BLaER1 treated with 17β-estradiol and CSF1 and Interleukin-3, amounts not matched to agents 10 nM and 100 nM (cell line): ENCODE data around the gene P2RX1.
A peak's percentile ranks its signal among the peaks of the same experiment; 100 is the strongest.

Experiments used
- H3K27ac ChIP-seq, 11 experiments: shearing (Covaris generic); formaldehyde crosslinking; 2 replicates each; pipeline ENCODE4 v1.8.1; 2022
- H3K27me3 ChIP-seq, 11 experiments: shearing (Covaris generic); formaldehyde crosslinking; 2 replicates each; pipeline ENCODE4 v1.8.1; 2022
- H3K36me3 ChIP-seq, 11 experiments: shearing (Covaris generic); formaldehyde crosslinking; 2 replicates each; pipeline ENCODE4 v1.8.1; 2022
- H3K4me1 ChIP-seq, 10 experiments: shearing (Covaris generic); formaldehyde crosslinking; 2 replicates each; pipeline ENCODE4 v1.8.1; 2022
- H3K4me2 ChIP-seq, 11 experiments: shearing (Covaris generic); formaldehyde crosslinking; 2 replicates each; pipeline ENCODE4 v1.8.1; 2022
- H3K4me3 ChIP-seq, 10 experiments: shearing (Covaris generic); formaldehyde crosslinking; 2 replicates each; pipeline ENCODE4 v1.8.1; 2022
- H3K9ac ChIP-seq, 11 experiments: shearing (Covaris generic); formaldehyde crosslinking; 2 replicates each; pipeline ENCODE4 v1.8.1; 2022
- H3K9me3 ChIP-seq, 11 experiments: shearing (Covaris generic); formaldehyde crosslinking; replicated peaks in 1 of 11; 2 replicates each; pipeline ENCODE4 v1.8.1; 2022
- H4K20me1 ChIP-seq, 11 experiments: shearing (Covaris generic); formaldehyde crosslinking; 2 replicates each; pipeline ENCODE4 v1.8.1; 2022
- Cebpa-rat ChIP-seq, 11 experiments: shearing (Covaris generic); IDR thresholded peaks; 2 replicates each; pipeline ENCODE4 v1.8.1; 2022

The P2RX1 gene

DNA sequence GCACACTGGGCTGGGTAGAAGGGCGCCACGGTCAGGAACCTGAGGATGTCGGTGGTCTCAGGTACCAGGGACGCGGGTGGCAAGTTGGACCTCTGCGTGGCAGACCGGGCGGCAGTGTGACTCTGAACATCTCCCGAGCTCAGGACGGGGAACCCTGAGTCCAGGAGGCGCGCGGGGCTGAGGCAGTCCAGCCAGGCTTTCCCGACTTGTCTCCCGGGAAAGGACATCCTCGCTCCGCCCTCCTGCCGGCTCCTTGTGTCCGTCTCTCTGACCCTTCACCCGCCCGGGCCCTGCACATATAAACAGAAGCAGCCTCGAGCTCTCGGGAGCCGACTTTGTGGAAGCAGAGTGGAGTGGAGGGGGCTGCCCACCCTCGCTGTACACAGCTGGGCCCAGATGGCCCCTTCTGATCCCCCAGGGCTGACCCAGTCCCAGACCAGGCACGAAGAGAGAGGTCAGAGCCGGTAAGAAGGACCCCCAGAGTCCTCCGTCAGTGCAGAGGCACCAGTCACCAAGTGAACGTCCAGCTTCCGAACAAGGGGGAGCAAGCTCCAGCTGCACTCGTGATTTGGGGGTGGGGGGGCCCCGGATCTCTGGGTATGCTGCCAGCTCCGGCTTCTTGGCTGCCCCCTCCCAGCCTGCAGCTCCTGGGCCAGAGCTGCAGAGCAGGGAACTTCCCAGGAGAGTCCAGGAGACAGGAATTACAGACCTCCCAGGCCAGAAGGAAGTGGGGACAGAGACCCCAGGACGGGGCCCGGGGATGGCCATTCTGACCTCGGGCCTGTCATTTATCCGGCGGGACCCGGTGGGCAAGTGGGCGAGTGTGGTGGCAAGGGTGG lies 8.5 kb upstream of the P2RX1 start:
- Histone ChIP-seq H3K27ac (no peak overlapping the region), H3K4me1 (peaks cover 20 to 70% (median 50%) of the 10 kb centered on the region in 10 experiments), H3K4me2 (no peak overlapping the region), H3K27me3 (peaks cover 0 to 9% (median 0%) of the 10 kb centered on the region in 11 experiments; a peak in 2 of 22 replicates), H3K36me3 (peaks cover 22 to 51% (median 37%) of the 10 kb centered on the region in 11 experiments; a peak in 21 of 22 replicates), H3K4me3 (no peak overlapping the region), H3K9ac (no peak overlapping the region), H4K20me1 (peaks cover 0 to 38% (median 0%) of the 10 kb centered on the region in 11 experiments; a peak in 2 of 22 replicates), H3K9me3 (no peaks in the 10 kb centered on the region)
- TF ChIP-seq Cebpa-rat (IDR thresholded peaks at IDR 0.05) = no peak

DNA sequence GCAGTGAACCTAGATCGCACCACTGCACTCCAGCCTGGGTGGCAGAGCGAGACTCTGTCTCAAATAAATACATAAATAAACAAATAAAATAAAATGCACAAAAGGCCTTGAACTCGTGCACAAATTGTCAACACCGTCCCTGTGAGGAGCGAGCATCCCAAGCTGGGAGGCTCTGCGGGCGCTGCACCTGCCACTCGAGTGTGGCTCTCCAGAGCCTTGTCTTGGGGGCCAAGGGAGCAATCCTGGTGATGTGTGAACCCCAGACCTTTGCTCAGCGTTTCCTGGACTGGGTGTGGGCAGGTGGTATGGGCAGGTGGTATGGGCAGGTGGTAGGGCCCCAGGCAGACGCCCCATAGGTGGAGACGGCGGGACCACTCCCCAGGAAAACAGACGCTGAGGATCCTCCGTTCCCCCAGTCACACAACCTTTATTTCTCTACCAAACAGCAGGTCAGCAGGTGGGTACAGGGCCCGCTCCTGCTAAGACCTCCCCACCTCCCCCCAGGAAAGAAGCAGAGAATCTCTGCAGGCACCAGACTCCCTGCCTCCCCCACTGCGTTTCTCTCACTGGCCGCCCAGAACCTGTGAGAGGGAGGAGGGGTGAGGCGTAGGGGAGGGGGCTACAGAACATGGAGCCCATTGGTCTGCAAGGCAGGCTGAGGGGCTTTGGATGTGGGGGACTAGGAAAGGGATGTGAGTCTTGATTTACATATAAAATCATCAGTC lies 7.4 kb upstream of the P2RX1 start:
- Histone ChIP-seq H3K27ac (no peak overlapping the region), H3K9ac (no peak overlapping the region), H3K4me3 (no peak overlapping the region), H3K36me3 (peaks cover 11 to 41% (median 26%) of the 10 kb centered on the region in 11 experiments; a peak in 20 of 22 replicates), H3K9me3 (no peaks in the 10 kb centered on the region), H3K4me1 (peaks cover 19 to 80% (median 59%) of the 10 kb centered on the region in 10 experiments), H4K20me1 (peaks cover 0 to 35% (median 0%) of the 10 kb centered on the region in 11 experiments; a peak in 2 of 22 replicates), H3K4me2 (no peak overlapping the region), H3K27me3 (peaks cover 0 to 9% (median 0%) of the 10 kb centered on the region in 11 experiments; a peak in 2 of 22 replicates)
- TF ChIP-seq Cebpa-rat (IDR thresholded peaks at IDR 0.05) = no peak

DNA sequence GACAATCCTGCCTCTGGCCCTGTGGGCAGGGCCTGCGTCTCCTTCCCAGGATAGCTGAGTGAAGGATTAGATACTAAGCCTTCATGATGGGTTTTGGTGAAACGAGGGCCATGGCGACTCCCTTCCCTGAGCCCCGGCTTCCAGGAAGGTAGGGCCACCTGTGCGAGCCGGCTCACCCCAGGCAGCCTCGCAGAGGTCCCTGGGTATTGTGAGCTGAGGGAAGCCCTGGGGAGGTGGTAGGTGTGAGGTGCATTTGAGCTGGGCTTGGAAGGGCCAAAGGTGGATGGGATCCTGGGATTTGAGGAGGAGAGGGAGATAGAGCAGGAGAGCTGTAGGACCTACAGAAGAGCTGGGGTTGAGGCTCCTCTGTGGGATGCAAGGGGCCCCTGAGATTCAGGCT lies 6.5 kb upstream of the P2RX1 start:
- Histone ChIP-seq H3K4me1 (peaks cover 22 to 76% (median 55%) of the 10 kb centered on the region in 10 experiments), H3K9ac (no peak overlapping the region; a peak in 1 of 22 replicates), H3K36me3 (peaks cover 8 to 32% (median 18%) of the 10 kb centered on the region in 11 experiments; a peak in 17 of 22 replicates), H4K20me1 (peaks cover 0 to 26% (median 0%) of the 10 kb centered on the region in 11 experiments; a peak in 2 of 22 replicates), H3K4me2 (peak overlapping the region in 4 of 11 experiments; percentile 2 to 26 (median 12); a peak in 3 of 22 replicates), H3K27ac (no peak overlapping the region), H3K4me3 (no peak overlapping the region), H3K9me3 (no peaks in the 10 kb centered on the region), H3K27me3 (peaks cover 0 to 9% (median 0%) of the 10 kb centered on the region in 11 experiments; a peak in 2 of 22 replicates)
- no peak for TF ChIP-seq Cebpa-rat (IDR thresholded peaks at IDR 0.05)

DNA sequence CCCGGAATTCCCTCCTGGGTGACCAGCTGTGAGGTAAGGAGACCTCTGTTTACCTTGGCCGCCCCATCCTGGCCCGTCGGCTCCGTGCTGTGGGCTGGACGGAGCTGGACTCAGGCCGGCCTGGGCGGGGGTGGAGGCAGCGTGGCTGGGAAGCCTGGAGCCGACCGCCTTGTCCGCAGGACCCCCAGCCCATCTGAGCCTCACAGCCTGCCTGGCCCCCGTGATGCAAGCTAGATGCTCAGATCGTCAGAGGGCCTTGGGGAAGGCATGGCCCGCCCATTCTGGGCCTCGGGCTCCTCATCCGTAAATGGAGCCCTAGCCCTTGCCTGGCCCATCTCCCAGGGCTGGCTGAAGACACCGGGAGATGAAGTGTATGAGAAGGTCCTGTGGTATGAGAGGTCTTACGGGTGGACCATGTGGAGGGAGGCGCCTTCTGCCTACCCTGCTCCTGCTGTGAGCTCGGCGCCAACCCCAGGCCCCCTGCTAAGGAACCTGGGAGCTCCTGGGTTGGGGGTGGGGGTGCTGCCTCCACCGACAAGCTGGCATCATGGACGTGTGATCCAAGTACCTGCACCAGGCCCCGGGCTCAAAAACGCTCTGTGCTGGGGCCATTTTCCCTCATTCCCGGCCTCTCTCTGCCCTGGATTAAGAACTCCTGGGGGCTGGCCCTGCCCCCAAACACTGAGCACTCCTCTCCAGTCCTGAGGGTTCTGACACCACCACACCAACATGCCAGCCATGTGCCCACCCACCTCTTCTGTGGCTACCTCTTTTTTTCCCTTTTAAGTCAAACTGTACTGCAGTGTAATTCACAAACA lies 5.4 kb upstream of the P2RX1 start:
- Histone ChIP-seq H3K27ac (peak overlapping the region in 3 of 11 experiments; percentile 8 to 44 (median 13); a peak in 2 of 22 replicates), H3K36me3 (peaks cover 8 to 22% (median 13%) of the 10 kb centered on the region in 11 experiments; a peak in 15 of 22 replicates), H3K27me3 (peaks cover 0 to 9% (median 0%) of the 10 kb centered on the region in 11 experiments; a peak in 2 of 22 replicates), H3K4me3 (no peak overlapping the region), H3K9me3 (no peaks in the 10 kb centered on the region), H4K20me1 (peaks cover 0 to 17% (median 0%) of the 10 kb centered on the region in 11 experiments; a peak in 2 of 22 replicates), H3K4me1 (peaks cover 32 to 76% (median 58%) of the 10 kb centered on the region in 10 experiments), H3K9ac (peak overlapping the region in 5 of 11 experiments; percentile 23 to 36 (median 32); a peak in 7 of 22 replicates), H3K4me2 (peak overlapping the region; percentile 20 to 92 (median 73); a peak in 21 of 22 replicates)
- TF ChIP-seq Cebpa-rat (IDR thresholded peaks at IDR 0.05) = no peak

DNA sequence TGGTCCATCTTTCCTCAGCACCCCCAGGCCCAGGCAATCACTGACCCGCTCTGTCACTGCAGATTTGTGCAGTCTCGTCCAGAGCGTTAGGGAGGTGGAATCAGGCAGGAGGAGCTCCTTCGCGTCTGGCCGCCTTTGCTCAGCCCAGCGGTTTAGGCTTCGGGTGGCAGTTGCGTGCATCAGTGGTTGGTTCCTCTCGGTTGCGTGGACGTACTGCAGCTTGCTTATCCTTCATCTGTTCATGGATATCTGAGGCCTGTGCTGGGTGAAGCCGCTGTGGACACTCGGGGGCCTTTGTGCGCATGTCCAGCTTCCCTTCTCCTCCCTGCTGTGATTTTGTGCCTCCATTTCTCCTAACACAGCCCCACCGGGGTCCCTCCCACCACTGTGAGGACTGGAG lies 4.7 kb upstream of the P2RX1 start:
- TF ChIP-seq Cebpa-rat (IDR thresholded peaks at IDR 0.05) = no peak
- H3K27me3 ChIP-seq = peaks cover 0 to 9% (median 0%) of the 10 kb centered on the region in 11 experiments; a peak in 2 of 22 replicates
- H3K9ac ChIP-seq = peak overlapping the region in 5 of 11 experiments; percentile 23 to 36 (median 32); a peak in 7 of 22 replicates
- H3K4me1 ChIP-seq = peaks cover 37 to 77% (median 60%) of the 10 kb centered on the region in 10 experiments
- peaks cover 8 to 22% (median 13%) of the 10 kb centered on the region in 11 experiments; a peak in 15 of 22 replicates for H3K36me3 ChIP-seq
- H3K9me3 ChIP-seq = no peaks in the 10 kb centered on the region
- H3K4me2 ChIP-seq = peak overlapping the region; percentile 20 to 92 (median 73); a peak in 21 of 22 replicates
- peaks cover 0 to 14% (median 0%) of the 10 kb centered on the region in 11 experiments; a peak in 2 of 22 replicates for H4K20me1 ChIP-seq
- peak overlapping the region in 3 of 11 experiments; percentile 8 to 44 (median 13); a peak in 2 of 22 replicates for H3K27ac ChIP-seq
- H3K4me3 ChIP-seq = no peak overlapping the region

DNA sequence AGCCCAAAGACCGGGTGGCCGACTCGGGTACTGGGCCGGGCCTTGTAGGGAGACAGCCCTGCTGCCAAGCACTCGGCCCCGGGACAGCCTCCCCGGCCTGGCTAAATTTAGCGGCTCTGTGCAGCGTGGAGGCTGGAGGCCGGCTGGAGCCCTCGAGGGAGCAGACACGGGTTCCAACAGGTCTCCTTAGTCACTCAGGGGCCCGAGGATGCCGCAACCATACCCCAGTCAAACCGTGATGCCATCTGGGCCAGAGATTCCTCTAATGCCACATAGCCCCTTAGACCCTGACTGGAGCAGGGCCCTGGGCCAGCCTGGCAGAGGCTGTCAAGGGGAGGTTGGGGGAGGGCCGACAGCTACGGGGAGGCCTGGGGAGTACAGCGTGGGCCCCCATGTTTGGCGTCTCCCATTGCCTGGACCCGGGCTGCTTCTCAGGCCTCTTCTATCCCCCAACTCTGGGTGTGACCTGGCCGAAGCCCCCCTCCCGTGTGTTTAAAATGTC lies 2.9 kb upstream of the P2RX1 start:
- no peak overlapping the region; a peak in 2 of 20 replicates for H3K4me3 ChIP-seq
- no peak for TF ChIP-seq Cebpa-rat (IDR thresholded peaks at IDR 0.05)
- H3K27me3 ChIP-seq = peaks cover 0 to 9% (median 0%) of the 10 kb centered on the region in 11 experiments; a peak in 2 of 22 replicates
- H4K20me1 ChIP-seq = peaks cover 0 to 26% (median 4%) of the 10 kb centered on the region in 11 experiments; a peak in 10 of 22 replicates
- H3K9ac ChIP-seq = peak overlapping the region; percentile 34 to 77 (median 57); a peak in 19 of 22 replicates
- peaks cover 50 to 93% (median 75%) of the 10 kb centered on the region in 10 experiments for H3K4me1 ChIP-seq
- H3K4me2 ChIP-seq = peak overlapping the region; percentile 37 to 92 (median 83)
- peaks cover 0 to 6% (median 1%) of the 10 kb centered on the region in 11 experiments; a peak in 8 of 22 replicates for H3K36me3 ChIP-seq
- peak overlapping the region; percentile 24 to 84 (median 73); a peak in 20 of 22 replicates for H3K27ac ChIP-seq
- no peaks in the 10 kb centered on the region for H3K9me3 ChIP-seq

DNA sequence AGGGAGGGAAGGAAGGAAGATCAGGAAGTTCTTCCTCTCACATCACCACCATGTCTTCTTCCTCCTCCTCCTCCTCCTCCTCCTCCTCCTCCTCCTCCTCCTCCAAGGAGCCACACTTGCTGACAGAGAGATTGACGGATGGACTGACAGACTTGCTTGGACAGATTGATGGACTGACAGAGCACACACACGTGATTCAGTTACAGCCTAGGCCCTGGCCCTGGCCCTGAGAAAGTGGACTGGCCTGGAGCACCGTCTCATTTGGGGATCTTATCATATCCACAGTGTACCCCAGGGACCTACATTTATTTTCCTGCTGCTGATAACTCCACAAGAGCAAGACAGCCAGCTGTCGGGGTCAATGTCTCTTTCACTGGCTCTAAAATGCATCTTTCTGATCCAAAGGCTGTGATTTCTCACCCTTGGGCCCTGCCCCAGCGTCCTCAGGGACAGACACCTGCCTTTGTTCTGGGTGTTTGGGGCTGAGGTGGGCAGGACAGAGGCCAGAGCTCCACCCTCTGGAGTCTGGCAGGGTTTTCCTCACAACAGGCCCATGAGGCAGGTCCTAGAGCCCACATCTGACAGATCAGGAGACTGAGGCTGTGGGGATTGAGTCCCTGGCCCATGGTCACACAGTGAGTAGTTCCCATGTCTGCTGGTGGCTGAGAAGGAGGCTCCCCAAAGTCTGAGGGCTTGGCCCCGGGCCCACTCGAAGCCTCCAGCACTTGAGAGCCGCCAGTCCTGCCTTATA lies 2.3 kb upstream of the P2RX1 start:
- peaks cover 0 to 9% (median 0%) of the 10 kb centered on the region in 11 experiments; a peak in 2 of 22 replicates for H3K27me3 ChIP-seq
- peaks cover 0 to under 1% (median 0%) of the 10 kb centered on the region in 11 experiments; a peak in 1 of 22 replicates for H3K36me3 ChIP-seq
- H3K4me1 ChIP-seq = peaks cover 55 to 93% (median 82%) of the 10 kb centered on the region in 10 experiments
- H3K9ac ChIP-seq = peak overlapping the region; percentile 34 to 77 (median 57); a peak in 19 of 22 replicates
- H3K4me2 ChIP-seq = peak overlapping the region; percentile 37 to 92 (median 83)
- H3K9me3 ChIP-seq = no peaks in the 10 kb centered on the region
- no peak overlapping the region; a peak in 2 of 20 replicates for H3K4me3 ChIP-seq
- H3K27ac ChIP-seq = peak overlapping the region; percentile 24 to 84 (median 73); a peak in 20 of 22 replicates
- no peak for TF ChIP-seq Cebpa-rat (IDR thresholded peaks at IDR 0.05)
- H4K20me1 ChIP-seq = peaks cover 0 to 28% (median 7%) of the 10 kb centered on the region in 11 experiments; a peak in 13 of 22 replicates
